Keratinocyte (primary cell): ENCODE data around the gene CARD6. TPM values are rescaled to one million over a fixed set of nuclear protein-coding genes. Genes with fewer than 3 reads are reported as not detected.

Experiments used
- DNase-seq: peaks from one replicate; pipeline ENCODE4 v3.0.0-alpha.2; 2011; ENCODE audit warnings: low read depth, missing footprints, low spot score
- FAIRE-seq: peaks from 2 replicates; lab custom pipeline; 2011; peaks lifted over from hg19 to GRCh38; lab: Jason Lieb, UNC
- H2AFZ ChIP-seq: 2 replicates; pipeline ENCODE4 v1.6.0; 2012; ENCODE audit warnings: low read length, control low read depth, inconsistent platforms; ENCODE audit not compliant: control insufficient read depth
- H3K27ac ChIP-seq: 2 replicates; pipeline ENCODE4 v1.5.1; 2011; ENCODE audit warnings: low read length; ENCODE audit not compliant: control insufficient read depth, insufficient read depth
- H3K27me3 ChIP-seq: 3 replicates; pipeline ENCODE4 v1.6.0; 2011; ENCODE audit warnings: low read length; ENCODE audit not compliant: control insufficient read depth, insufficient read depth; ENCODE audit errors: extremely low read depth
- H3K36me3 ChIP-seq, 2 experiments: 2 replicates in 1 of 2; 3 replicates in 1 of 2; pipeline ENCODE4 v1.5.1; 2011; ENCODE audit warnings: low read length in 2 of 2, mild to moderate bottlenecking in 1 of 2; ENCODE audit not compliant: control insufficient read depth in 2 of 2, insufficient read depth in 2 of 2; ENCODE audit errors: extremely low read depth in 1 of 2
- H3K4me1 ChIP-seq: 3 replicates; pipeline ENCODE4 v1.5.1; 2011; ENCODE audit warnings: low read length; ENCODE audit not compliant: control insufficient read depth, insufficient read depth; ENCODE audit errors: extremely low read depth
- H3K4me2 ChIP-seq: 3 replicates; pipeline ENCODE4 v1.6.0; 2011; ENCODE audit warnings: low read depth, low read length; ENCODE audit not compliant: control insufficient read depth, insufficient read depth; ENCODE audit errors: extremely low read depth
- H3K4me3 ChIP-seq, 3 experiments: fragments of 200-600 bp in 1 of 3; sonication (generic) in 1 of 3; 2 replicates in 2 of 3; 3 replicates in 1 of 3; pipeline ENCODE4 v1.5.1; 2011 to 2016; ENCODE audit warnings: low read length in 3 of 3, mild to moderate bottlenecking in 3 of 3, control low read depth in 2 of 3, inconsistent platforms in 1 of 3, low read depth in 1 of 3, mixed read lengths in 1 of 3, mixed run types in 1 of 3, moderate library complexity in 1 of 3; ENCODE audit not compliant: control insufficient read depth in 2 of 3, insufficient read depth in 2 of 3; ENCODE audit errors: extremely low read depth in 1 of 3
- H3K79me2 ChIP-seq: 2 replicates; pipeline ENCODE4 v1.6.0; 2012; ENCODE audit warnings: low read length; ENCODE audit not compliant: control insufficient read depth, insufficient read depth
- H3K9ac ChIP-seq: 3 replicates; pipeline ENCODE4 v1.6.0; 2011; ENCODE audit warnings: low read length; ENCODE audit not compliant: control insufficient read depth, insufficient read depth; ENCODE audit errors: extremely low read depth
- H3K9me1 ChIP-seq: 3 replicates; pipeline ENCODE4 v1.6.0; 2011; ENCODE audit warnings: low read length; ENCODE audit not compliant: control insufficient read depth, insufficient read depth; ENCODE audit errors: extremely low read depth
- H3K9me3 ChIP-seq: 2 replicates; pipeline ENCODE4 v1.5.1; 2012; ENCODE audit warnings: low read depth, low read length; ENCODE audit not compliant: control insufficient read depth
- H4K20me1 ChIP-seq: 3 replicates; pipeline ENCODE4 v1.6.0; 2011; ENCODE audit warnings: low read length; ENCODE audit not compliant: control insufficient read depth, insufficient read depth; ENCODE audit errors: extremely low read depth
- CTCF ChIP-seq, 3 experiments: IDR thresholded peaks in 1 of 3; conservative IDR thresholded peaks in 1 of 3; optimal IDR thresholded peaks in 1 of 3; 2 replicates in 2 of 3; 3 replicates in 1 of 3; pipeline versions ENCODE3 to v1.5.1; 2011; ENCODE audit warnings: low read length in 3 of 3, mild to moderate bottlenecking in 3 of 3, moderate library complexity in 2 of 3, control low read depth in 1 of 3, inconsistent platforms in 1 of 3; ENCODE audit not compliant: insufficient read depth in 2 of 3; ENCODE audit errors: extremely low read depth in 1 of 3
- EZH2 ChIP-seq: IDR thresholded peaks from one replicate; pipeline ENCODE4 v1.6.1; 2012; ENCODE audit warnings: inconsistent platforms, mild to moderate bottlenecking, low read length, moderate library complexity
- dilution Hi-C: fragments of 300-500 bp; cut with MboI; formaldehyde crosslinking; loops from one replicate; pipeline ENCODE4 v1.7.0; 2020; ENCODE audit warnings: low sequenced_read_pairs; ENCODE audit not compliant: extremely low pct_ligation_motif_present
- polyA plus RNA-seq, 5 experiments: library from polyadenylated mRNA; depleted of rRNA in 3 of 5; stranded (reverse) in 3 of 5; stranded (forward) in 1 of 5; unstranded in 1 of 5; fragments of >200 nt; gene quantifications; 1 replicate in 1 of 5; 2 replicates in 3 of 5; 3 replicates in 1 of 5; pipeline versions ENCODE4 v1.2.1 to v1.2.3, GENCODE V29; 2011 to 2012; ENCODE audit warnings: missing spikeins in 2 of 5, low read depth in 1 of 5, low replicate concordance in 1 of 5

CARD6 gene
- polyA plus RNA-seq, 1 donor (not counting 4 experiments of a cell fraction or from before 2014, with no cell fraction given): 4.4 TPM

DNA sequence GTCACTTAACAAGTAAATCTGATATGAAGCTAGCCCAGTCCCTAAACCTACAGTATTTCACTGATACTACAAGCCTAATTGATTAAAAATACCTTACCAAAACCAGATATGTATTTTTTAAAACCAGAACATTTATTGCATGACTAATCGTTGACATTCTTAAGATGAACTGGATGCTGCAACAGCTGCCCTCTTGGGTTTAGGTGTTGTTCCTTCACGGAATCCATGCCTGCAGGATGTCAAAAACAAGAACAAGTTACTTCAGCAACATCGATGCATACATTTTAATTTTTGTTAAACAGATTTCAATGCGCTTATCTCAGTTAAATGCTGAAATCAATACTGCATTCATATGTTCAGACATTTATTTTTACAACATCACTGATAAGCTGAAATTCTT, 8.8 kb upstream of the CARD6 start:
- DNase-seq (no peak), FAIRE-seq (no peak)
- no peaks in the 10 kb centered on the region for H3K27me3 ChIP-seq
- peaks cover 29% of the 10 kb centered on the region for H3K4me1 ChIP-seq
- H3K4me2 ChIP-seq: peak overlapping the region; percentile 95
- peak overlapping the region; percentile 44 for H3K27ac ChIP-seq
- H3K36me3 ChIP-seq: peaks cover 36 to 65% of the 10 kb centered on the region in 2 experiments
- H2AFZ ChIP-seq: no peak overlapping the region
- H3K4me3 ChIP-seq: peak overlapping the region in 1 of 3 experiments; percentile 83
- H4K20me1 ChIP-seq: peaks cover 42% of the 10 kb centered on the region
- dilution Hi-C loops: no loop called here
- peak overlapping the region; percentile 99 for H3K9ac ChIP-seq
- peaks cover 65% of the 10 kb centered on the region for H3K79me2 ChIP-seq
- TF ChIP-seq EZH2 (no peak), CTCF (optimal IDR thresholded peaks at IDR 0.05 in 1 of 3, IDR thresholded peaks at IDR 0.05 in 1 of 3, conservative IDR thresholded peaks at IDR 0.05 in 1 of 3; ENCODE audit: extremely low read depth in 1 of 3, insufficient read depth in 2 of 3, low read length in 3 of 3) (no peak)
- H3K9me1 ChIP-seq: peaks cover 5% of the 10 kb centered on the region
- no peaks in the 10 kb centered on the region for H3K9me3 ChIP-seq

DNA sequence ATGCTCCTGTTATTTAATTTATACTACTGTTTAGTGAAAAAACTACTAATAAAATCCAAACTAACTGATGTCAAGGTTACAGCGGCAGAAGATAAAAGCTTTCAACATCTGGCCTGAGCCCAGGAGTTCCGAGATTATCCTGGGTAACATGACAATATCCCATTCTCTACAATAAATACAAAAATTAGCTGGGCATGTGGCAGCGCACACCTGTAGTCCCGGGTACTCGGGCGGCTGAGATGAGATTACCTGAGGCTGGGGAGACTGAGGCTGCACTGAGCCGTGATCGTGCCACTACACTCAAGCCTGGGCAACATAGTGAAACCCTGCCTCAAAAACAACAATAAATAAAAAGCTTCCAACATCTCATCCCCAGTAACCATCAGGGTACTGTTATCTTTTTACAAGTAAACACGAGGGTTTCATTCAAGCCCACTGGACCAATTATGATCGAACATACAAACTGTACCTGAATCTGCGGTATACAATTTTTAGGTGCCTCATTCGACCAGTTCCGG, 7.4 kb upstream of the CARD6 start:
- H3K36me3 ChIP-seq: peaks cover 32 to 53% of the 10 kb centered on the region in 2 experiments
- DNase-seq: no peak
- no peaks in the 10 kb centered on the region for H3K27me3 ChIP-seq
- TF ChIP-seq EZH2 (no peak), CTCF (optimal IDR thresholded peaks at IDR 0.05 in 1 of 3, IDR thresholded peaks at IDR 0.05 in 1 of 3, conservative IDR thresholded peaks at IDR 0.05 in 1 of 3; ENCODE audit: extremely low read depth in 1 of 3, insufficient read depth in 2 of 3, low read length in 3 of 3) (no peak)
- FAIRE-seq: no peak
- peak overlapping the region; percentile 99 for H3K9ac ChIP-seq
- peak overlapping the region; percentile 67 to 95 (median 83) for H3K4me3 ChIP-seq
- H4K20me1 ChIP-seq: peaks cover 33% of the 10 kb centered on the region
- peak overlapping the region; percentile 95 for H3K27ac ChIP-seq
- H3K4me2 ChIP-seq: peak overlapping the region; percentile 95
- H3K9me1 ChIP-seq: peaks cover 5% of the 10 kb centered on the region
- dilution Hi-C loops: no loop called here
- peaks cover 57% of the 10 kb centered on the region for H3K79me2 ChIP-seq
- no peaks in the 10 kb centered on the region for H3K9me3 ChIP-seq
- no peak overlapping the region for H2AFZ ChIP-seq
- H3K4me1 ChIP-seq: peaks cover 29% of the 10 kb centered on the region
